ENCODE results near the gene TNFRSF21.

The TNFRSF21 gene

DNA sequence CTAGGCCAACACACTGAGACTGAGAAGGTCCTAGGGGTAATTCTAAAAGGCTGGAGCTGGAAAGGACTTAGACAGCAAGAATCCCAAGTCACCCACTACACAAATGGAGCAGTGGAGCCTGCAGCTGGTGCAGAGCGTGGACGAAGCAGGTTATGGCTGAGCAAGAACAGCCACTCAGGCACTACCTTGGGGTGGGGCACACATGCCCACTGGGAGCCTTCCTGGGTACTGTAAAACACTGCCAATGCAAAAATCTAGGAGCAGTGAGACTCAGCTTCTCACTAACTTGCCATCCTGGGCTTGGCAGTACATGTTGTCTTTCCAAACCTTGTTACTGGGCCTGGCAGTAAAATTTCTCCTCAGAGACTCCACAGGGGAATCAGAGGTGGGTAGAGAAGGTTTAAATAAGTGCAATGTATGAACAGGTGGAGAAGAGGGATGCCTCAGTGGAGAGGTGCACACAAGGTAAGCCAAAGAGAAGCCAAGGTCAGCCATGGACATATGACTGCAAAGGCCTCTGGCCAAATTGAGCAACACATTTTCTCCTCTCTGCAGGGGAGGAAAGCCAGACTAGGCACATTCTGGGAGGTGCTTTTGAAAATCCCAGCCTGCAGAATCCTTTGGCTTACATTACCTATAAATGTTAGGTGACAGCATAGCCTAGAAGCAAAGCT lies 105.6 kb downstream of the TNFRSF21 start:
- DNase-seq, result no peak

DNA sequence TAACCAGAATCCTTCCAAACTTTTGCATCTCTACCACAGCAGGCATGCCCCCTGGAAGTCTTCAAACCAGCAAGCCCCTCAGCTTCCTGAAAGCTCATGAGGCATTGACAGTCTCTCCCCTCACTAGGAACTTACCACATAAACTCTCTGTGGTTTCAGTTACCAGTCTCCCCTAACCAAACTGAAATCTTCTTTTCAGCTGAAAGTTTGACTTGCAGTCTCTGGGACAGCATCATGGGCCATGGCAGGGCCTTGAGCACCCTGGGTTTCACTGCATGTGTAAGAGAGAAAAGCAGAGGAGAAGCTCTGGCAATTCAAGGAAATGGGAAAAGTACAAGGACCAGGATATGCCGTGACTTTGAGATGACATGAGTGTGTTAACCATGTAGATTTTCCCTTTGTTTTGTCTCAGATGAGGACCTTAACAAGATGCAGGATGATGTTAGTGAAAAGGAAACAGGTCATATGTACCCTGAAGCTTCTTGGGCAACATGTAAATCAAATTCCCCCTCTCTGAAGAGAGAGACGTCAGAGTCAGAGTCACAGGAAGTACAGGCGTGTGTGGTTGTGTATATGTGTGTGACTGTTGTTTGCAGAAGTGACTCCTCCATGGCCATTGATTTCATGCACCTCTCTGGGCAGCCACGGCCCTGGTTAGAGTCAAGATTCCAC lies 106.3 kb downstream of the TNFRSF21 start:
- DNase-seq, result no peak

DNA sequence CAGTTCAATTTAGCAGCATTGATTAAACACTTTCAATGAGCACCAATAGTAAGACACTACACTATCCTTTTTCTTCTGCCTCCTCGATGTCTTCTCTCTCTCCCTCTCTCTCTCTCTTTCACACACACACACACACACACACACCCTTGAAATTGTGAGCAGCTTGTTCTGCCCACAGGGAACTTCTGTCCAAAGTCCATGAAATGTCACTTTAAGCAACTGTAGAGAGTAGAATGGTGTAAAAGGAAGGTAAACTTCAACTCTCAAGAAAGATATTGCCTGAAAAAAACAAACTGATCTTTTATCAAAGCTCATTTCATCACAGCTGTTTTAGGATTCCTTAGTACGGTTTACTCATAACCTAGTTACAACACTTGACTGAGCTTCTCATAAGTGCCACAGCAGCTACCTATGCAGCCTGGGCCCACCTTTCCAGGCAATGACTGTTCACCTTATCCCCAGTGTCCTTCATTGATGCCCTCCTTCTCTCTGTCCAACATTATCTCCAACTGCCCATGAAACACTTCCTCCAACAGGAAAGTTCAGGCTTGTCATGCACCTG lies 107.0 kb downstream of the TNFRSF21 start:
- no peak for DNase-seq

DNA sequence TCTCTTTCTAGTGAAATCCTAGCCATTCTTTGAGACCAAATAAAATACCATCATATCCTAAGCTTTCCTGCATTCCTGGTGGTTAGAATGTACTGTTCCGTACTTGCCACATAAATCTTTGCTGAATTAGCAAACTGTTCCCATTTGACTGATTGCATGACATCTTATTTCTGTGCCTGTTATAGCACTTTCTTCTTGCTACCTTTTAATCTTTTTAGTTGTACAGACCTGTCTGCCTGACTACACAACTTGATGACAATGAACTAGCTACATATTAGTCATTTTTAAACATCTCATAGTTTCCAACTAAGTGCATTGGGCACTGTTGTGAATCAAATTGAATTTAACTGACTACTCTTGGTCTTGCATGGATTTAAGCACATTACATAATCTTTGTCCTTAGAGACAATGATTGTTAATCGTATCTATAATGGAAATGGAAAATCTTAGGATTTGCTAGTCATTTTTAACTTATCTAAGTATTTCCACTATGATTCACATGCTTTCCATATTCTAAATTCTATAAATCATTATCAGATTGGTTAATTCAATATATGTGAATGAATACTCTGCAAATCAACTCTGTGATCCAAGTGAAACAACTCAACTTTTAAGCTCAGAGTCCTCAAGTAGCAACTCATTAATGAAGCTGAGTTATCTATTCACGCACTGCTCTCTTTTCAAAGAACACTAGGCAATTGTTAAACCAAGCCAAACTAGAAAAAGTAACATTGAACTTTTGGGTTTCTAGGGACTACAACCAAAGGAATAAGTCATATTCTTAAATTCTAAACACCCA lies 109.0 kb downstream of the TNFRSF21 start:
- no peak for DNase-seq

DNA sequence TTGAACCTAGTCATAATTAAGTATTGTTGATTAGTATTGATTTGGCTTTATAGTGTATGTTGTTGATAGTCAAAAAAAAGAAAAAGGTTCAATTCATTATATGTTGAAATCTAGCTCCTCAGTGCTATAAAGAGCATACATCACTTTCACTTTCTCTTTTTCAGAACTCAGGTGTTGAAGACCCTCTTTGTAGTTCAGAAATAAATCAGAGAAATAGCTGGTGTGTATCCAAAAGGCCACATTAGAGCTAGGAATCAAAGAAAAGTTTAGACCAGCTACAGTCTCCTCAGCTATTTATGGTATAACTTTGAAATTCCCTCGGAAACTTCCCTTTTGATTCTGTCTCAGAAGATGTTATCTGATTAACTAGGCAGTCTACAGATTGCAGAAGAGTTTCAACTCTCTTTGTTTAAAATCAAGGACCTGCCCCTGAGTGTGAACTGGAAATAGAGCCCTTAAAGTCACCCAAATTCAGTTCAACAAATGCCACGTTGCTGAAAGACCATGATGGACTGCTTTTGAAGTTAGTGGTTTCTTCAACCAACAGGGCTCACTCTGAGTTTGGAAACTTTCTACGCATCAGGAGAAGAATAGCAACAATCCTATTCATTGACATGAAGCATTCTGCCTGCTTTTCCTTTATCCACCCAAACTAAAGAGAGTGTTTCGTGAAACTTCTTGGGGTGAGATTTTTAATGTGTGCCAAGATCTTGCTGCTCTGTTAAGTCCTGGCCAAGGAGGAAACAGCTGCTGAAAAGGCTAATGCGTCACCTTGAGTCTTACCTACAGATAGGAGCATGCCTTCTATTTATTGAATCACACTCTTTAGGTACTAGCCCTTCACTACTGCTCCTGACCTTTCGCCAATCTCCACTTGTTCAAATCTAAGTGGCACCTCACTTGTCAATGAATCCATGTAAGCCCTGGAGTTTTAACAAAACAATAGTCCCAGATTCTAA lies 111.7 kb downstream of the TNFRSF21 start:
- DNase-seq, result no peak

DNA sequence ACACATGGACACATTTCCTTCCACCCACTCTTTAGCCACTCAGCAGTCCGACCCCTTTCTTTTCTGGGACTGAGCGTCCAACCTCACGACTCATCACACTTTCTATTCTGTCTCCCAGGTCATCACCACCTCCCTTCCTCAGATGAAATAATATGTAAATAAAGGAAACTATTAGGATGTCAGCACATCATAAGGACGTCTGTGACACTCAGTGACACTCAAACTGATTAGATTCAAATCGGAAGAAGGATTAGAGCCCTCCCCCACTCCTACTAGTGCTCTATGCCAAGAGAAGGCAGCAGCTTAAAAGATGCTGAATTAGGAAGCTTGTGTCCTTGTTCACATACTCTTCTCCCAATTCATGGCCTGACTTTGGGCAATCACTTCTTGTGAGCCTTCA lies 113.6 kb downstream of the TNFRSF21 start:
- DNase-seq, result no peak

DNA sequence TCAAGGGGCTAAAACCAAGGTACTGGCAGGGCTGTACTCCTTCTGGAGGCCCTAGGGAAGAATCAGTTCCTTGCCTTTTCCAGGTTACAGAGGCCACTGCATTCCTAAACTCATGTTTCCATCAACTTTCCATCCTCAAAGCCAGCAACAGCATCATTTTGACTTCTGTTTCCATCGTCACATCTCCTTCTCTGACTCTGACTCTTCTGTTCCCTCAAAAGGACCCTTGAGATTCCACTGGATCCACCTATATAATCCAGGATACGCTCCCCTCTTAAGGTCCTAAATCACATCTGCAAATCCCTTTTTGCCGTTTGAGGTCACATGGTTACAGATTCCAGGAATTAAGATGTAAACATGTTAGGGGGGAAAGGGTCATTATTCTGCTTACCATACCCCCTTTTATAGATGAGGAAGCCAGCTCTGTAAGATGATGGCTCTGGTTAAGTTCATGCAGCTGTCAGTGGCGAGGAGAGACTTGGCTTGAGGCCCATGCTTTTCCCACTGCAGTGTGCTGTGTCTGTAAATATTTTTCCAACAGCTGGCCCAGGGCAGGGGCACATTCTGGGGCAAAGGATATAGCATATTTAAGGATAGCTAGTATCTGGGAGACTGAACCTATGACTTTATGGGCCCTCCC lies 114.6 kb downstream of the TNFRSF21 start:
- DNase-seq, result no peak

DNA sequence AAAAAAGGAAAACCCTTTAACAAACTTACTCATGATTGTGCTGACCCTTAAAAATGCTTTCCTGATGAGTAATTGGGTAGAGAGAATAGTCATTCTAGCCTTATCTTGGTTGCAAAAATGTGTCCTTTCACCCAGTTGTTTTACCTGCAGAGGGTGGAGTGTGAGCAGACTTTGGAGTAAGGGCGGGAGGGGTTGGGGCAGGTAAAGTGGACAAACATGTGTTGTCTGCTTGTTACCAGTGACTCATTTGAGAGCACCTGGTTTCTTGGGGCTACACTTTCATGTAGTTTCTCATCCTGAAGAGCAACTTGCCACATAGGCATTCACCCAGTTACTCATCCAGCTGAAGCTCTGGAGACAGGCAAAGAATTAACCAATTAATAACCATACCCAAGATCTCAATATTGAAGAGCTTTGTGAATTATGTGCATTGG lies 121.1 kb downstream of the TNFRSF21 start:
- no peak for DNase-seq

DNA sequence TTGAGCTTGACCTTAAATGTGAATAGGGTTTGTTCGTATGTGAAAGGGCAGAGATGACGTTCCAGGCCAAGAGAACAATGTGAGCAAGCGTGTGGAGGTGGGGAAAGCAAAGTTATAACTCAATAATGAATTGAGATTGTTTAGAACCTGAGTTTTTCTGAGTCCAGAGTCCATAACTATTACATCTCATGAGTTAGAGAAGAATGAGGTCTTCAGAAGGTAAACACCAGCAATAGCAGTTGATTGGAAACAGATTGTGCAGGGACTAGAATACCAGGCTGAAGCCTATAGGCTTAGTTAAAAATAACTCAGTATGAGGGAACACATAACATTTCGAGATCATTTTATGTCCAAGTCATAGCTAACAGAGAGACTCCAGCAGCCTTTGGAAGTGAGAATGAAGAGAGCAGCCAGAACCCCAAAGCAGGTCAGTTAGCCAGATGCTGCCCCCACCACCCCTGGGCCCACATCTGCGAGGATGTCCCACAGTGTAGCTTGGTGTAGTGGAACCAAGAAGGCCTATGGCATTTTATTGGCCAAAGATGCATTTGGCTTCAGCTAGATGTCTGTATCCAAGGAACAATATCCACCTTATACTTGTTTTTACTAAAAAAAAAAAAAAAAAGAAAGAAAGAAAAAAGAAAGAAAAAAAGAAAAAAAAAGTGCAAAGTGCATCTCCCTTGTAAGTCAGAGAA lies 121.7 kb downstream of the TNFRSF21 start:
- no peak for DNase-seq

DNA sequence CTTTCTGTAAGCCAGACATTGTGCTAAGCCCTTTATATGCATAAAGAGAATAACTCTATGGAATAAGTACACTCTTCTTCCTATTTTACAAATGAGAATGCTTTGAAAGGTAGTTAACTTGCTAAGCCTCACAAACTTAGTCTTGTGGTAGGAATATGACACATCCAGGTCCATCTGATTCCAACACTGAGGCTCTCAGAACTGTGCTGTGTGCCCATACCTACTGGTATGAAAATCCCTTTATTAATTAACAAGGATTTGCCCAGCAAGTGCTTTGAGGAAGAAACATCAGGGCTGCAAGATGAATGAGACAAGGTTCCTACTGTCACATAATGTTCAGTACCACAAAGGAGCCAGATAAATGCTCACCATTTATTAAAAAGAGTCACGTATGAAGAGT lies 122.6 kb downstream of the TNFRSF21 start:
- DNase-seq, result no peak

DNA sequence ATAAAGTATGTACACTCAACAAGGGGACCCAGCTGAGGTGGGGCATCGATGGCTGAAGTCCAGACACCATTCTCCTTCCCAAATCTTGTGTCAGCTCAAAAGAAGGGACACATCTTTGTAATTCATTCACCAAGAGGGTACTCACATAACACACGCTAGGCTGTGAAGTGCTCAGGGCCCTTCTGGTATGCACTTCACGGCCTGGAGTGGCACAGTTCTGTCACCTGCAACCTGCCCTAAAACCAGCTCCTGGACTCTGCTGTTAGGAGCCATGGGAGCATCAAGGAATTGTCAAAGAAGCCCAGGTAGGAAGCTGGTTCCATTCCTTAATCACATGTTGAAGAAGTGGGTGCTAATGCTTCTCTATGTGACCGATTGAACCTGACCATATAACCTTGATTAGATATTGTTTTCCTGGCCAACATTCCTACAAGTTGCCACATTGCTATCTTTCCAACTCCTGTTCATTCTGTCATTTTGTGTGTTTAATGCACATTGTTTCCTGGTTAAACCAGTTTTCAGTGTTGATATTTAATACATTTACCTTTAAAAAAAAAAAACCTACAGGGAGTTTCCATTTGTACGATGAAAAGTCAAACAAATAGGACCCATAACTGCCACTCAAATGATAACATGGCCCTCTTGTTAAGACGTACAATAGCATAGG lies 127.3 kb downstream of the TNFRSF21 start:
- DNase-seq, result no peak

DNA sequence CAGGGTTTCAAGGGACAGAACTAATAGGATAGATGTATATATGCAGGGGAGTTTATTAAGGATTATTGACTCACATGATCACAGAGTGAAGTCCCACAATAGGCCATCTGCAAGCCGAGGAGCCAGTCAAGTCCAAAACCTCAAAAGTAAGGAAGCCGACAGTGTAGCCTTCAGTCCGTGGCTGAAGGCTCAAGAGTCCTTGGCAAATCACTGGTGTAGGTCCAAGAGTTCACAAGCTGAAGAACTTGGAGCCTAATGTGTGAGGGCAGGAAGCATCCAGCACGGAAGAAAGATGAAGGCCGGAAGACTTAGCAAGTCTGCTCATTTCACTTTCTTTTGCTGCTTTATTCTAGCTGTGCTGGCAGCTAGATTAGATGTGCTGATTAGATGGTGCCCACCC lies 128.0 kb downstream of the TNFRSF21 start:
- no peak for DNase-seq
